Nucleus accumbens (tissue), 56 donors: ENCODE data around the gene UNC119.

ENCODE experiments used
- DNase-seq, 56 donors: peaks; one replicate each; lab custom pipeline; 2025; lab: John Stamatoyannopoulos, UW

Gene UNC119

GRCh38 chr17:28552176-28552999 lies at the start of gene UNC119:
TSS of gene UNC119 (minus strand) at chr17:28552624. CDS start at chr17:28552557, 67 bp downstream.
- DNase-seq: peak in 46 of 56 donors; percentile 11 to 78 (median 43)

DNA sequence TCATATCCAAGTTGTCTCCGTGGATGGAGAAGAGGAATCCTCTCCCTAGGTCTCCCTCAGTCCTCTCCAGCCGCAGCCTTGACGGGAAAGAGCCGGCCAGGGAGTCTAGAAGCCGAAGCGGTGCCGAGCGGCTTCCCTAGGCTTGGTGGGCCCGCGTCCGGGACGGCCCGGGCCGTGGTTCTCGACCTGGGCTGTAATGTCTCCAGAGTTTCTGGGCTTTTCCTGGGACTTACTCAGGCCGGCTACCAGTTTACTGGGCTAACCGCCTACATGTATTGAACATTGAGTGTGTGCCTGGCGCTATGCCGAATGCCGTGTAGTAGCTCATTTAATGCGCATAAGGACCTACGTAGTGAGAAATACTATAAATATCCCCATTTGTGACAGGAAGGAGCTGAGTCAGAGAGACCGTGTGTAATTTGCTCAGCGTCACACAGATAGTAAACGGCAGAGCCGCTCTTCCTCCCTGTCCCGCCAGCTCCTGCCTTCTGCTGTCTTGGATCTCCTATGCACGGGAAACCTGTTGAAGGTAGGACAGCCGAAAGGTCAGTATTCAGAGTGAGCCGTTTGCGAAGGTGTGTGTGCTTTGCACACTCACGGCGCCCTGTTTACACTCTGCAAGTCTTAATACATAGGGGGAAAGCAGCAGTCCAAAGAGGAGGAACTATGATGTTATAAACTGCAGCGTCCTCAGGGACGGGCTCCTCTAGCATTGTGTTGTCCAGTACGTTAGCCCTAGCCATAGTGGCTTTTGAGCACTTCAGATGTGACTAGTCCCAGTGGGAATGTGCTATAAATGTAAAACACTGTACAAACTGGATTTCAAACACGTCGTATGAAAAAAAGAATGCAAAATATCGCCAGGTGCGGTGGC lies 47.1 kb upstream of the UNC119 start:
- DNase-seq: peak in 34 of 56 donors; percentile 12 to 75 (median 46)

DNA sequence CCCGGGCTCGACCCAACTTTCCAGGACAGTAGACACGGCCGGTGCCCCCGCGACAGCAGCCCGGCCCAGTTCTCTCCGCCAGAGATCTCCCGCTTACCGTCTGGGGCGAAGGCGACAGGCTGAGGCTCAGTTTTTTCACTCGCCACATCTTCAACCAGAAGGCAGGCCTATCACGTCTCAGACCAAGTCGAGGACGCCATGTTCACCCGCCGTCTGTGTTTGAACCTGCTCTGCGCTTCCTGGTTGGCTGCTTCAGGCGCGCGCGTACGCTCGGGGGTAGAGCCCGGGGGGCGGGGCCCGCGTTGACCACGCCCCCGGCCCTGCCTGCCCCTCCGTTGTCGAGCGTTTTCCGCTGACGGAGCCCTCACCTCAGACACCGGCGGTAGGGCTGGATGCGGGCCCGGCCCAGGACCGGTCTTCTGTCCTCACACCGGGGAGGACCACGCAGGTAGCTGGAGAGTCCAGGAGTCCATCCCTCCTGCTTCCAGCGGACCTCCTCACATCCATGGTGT lies 46.4 kb upstream of the UNC119 start, which contains the start of gene SPAG5:
Gene SPAG5 (minus strand): TSS at position 227 of the 512 bp plus-strand sequence. CDS start 79 bp downstream, at position 148.
- DNase-seq: peak; percentile 33 to 94 (median 81)

DNA sequence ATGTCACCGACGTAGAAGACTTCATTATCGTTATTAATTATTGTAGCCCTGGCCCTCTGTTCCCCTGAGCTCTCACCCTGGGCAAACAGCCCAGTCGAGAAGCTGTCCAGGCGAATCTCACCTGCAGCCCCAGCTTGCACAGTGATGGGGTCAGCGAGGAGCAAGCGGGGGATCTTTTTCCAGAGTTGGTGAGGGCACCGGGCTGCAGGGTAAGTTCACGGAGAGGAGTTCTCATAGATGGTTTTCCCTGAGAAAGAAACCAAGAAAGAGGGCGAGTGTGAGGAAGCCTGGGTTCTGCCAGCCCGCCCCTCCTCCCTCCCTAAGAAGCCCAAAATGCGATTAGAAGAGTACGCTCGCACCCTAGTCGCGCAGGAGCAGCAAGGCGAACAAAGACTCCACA lies 46.0 kb upstream of the UNC119 start:
- DNase-seq: no peak

- no peak for DNase-seq
These were observed 45.4 kb upstream of the UNC119 start for GRCh38 chr17:28597606-28598383.

DNA sequence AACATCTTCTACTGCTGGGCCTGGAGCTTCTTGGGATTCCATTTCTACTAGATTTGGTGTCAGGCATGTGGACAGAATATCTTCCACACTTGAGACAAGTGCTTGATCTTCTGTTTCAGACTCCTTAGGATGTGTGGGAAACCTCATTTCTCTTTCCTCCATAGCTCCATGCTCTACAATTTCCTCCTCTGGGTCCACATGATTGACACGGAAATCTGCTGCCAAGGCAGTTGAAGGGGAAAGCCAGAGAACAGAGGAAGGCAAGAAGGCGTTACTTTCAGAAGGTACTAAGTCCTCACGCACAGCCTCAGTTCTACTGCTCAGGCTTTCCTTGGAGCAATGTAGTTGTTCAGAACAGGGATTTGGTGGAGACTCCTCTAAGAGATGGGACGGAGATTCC lies 39.8 kb upstream of the UNC119 start:
- no peak for DNase-seq

GRCh38 chr17:28585851-28586250 lies 33.4 kb upstream of the UNC119 start:
- DNase-seq: no peak

DNA sequence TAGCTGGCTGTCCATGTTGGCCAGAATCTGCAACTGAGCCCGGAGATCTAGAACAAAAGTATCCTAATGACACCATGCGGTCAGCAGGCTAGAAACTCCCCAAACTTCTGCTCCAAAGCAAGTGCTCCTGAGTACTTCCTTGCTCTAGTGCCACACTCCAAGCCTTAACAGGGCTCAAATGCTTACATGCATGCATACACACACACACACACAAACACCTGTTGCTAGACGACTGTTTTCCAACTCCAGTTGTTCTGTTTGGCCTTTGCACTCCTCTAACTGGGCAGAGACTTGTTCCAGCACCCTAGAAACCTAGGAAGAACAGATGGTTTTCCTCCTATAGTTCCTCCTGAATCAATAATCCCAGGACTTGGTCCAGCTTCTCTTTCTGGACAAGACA lies 32.0 kb upstream of the UNC119 start:
- no peak for DNase-seq

DNA sequence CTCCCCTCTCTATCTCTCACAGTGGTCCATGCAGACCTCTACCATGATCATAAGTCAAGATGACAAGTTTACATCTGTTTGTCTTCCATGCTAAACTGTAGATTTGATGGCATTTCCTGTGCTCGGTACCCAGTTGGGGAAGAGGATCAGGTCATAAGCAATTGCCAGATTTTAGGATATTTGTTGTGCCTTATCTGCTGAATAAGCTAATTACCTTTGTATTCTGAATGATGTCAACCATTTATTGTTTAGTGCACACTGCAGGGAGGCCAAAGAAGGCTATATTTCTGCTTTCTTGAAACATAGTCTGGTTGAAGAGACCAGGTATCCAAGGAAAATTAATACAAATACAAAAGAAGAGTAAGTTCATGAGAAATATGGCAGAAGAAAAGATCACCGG lies 30.1 kb upstream of the UNC119 start:
- no peak for DNase-seq

- DNase-seq: no peak
These were observed 28.5 kb upstream of the UNC119 start for GRCh38 chr17:28580959-28581358.

- DNase-seq: no peak
These were observed 27.1 kb upstream of the UNC119 start for GRCh38 chr17:28579526-28579925.

- DNase-seq: no peak
These were observed 26.1 kb upstream of the UNC119 start for GRCh38 chr17:28578246-28579195.

DNA sequence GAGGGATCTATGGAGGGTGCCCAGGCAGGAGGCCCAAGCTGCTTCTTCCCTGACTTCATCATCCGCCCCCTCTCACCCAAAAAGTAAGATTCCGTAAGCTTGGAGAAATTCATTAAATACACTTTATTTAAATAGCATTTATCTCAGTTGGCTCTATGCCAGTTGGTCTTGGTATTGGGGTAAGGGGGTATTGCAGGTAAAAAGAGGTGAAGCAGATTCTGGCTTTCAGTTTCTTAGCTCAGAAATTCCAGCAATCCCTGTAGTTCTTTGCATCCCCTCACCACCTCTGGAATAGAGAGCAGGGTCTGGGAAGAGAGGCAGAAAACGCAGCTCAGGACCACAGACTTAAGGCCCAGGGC lies 25.0 kb upstream of the UNC119 start:
- no peak for DNase-seq

DNA sequence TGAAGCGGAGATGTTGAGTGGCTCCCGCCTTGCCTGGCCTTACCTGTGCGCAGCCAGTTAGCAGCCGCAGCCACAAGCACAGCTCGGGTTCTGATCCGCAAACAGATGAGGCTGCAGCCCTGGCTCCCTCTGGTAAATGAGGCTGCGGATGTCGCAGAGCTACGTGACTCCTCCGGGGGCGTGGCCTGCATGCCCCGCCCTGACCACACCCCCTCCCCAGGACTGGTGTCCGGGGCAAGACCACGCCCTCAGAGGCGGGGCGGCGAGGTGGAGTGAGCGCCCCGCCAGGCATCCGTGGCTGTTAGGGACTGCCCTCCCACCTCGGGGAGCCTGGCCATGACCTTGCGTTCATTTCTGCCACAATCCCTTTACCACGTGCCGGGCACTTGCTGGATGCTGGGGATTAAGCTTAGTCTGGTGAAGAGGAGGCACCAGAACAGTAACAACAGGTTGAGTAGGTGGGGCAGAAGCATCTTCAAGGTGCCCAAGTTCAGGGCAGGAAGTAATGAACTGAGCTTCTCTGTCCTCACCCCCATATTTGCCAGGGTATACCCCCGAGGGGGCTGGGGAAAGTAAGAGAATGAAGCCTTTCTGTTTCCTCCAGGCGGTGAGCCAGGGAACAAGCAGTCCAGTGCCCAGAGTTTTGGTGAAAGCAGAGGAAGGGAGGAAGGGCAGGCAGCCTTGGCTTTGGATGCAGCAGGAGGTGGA lies 24.5 kb upstream of the UNC119 start, which contains the start of gene ALDOC:
Gene ALDOC (minus strand): TSS at position 138 of the 708 bp plus-strand sequence. CDS start 1,363 bp downstream, outside the sequence.
- DNase-seq: peak; percentile 54 to 98 (median 93)

- DNase-seq: peak in 5 of 56 donors; percentile 5 to 43 (median 7)
These were observed 23.6 kb upstream of the UNC119 start for GRCh38 chr17:28576016-28576415.

GRCh38 chr17:28575126-28575795 lies 22.8 kb upstream of the UNC119 start:
- DNase-seq: peak in 45 of 56 donors; percentile 11 to 77 (median 38)

GRCh38 chr17:28574526-28574925 lies 22.1 kb upstream of the UNC119 start:
- peak in 3 of 56 donors; percentile 2 to 22 (median 7) for DNase-seq
